IMR-90 (cell line): Measurements from ENCODE around the gene MRGPRD. TPM values are rescaled to one million over a fixed set of nuclear protein-coding genes. Genes with fewer than 3 reads are reported as not detected.

ENCODE experiments used
- ATAC-seq: fragments of 200-7000 bp; cut with Tn5 transposase; 2 replicates; pipeline ENCODE4 v1.9.1; 2020; ENCODE audit warnings: low read depth, mild to moderate bottlenecking, moderate library complexity
- BruUV-seq: library from RNA; stranded (reverse); fragments of 400-500 nt; replicated peaks from 2 replicates; lab custom pipeline; 2021; lab: Mats Ljungman, UMichigan
- CTCF ChIA-PET: fragments of 300-600 bp; formaldehyde crosslinking; extraction: SDS; loops from one replicate; lab custom pipeline; 2021; ENCODE audit warnings: antibody characterized with exemption; lab: Yijun Ruan, JAX
- POLR2A ChIA-PET: fragments of 300-600 bp; sonication (Branson Sonifier 250); formaldehyde crosslinking; loops from one replicate; lab custom pipeline; 2022; ENCODE audit warnings: antibody characterized with exemption; ENCODE audit not compliant: unreplicated experiment; lab: Charles Lee
- DNase-seq: peaks from one replicate; pipeline ENCODE4 v3.0.0; 2013
- H2AFZ ChIP-seq: replicated peaks from 2 replicates; pipeline ENCODE3; 2013; ENCODE audit warnings: low read length, mild to moderate bottlenecking; ENCODE audit not compliant: poor library complexity
- H2AK5ac ChIP-seq: 2 replicates; pipeline ENCODE4 v1.6.1; 2013; ENCODE audit warnings: low read depth, low read length, inconsistent platforms
- H2AK9ac ChIP-seq: replicated peaks from 2 replicates; pipeline ENCODE3; 2013; ENCODE audit warnings: mild to moderate bottlenecking, low read depth, low read length, moderate library complexity; ENCODE audit not compliant: poor library complexity
- H2BK120ac ChIP-seq: 2 replicates; pipeline ENCODE4 v1.6.1; 2013; ENCODE audit warnings: low read depth, low read length, inconsistent platforms
- H2BK15ac ChIP-seq: 3 replicates; pipeline ENCODE4 v1.6.1; 2013; ENCODE audit warnings: low read depth, low read length, inconsistent platforms
- H2BK20ac ChIP-seq: 2 replicates; pipeline ENCODE4 v1.6.1; 2013; ENCODE audit warnings: low read depth, mild to moderate bottlenecking, inconsistent platforms, low read length, moderate library complexity
- H2BK5ac ChIP-seq: 2 replicates; pipeline ENCODE4 v1.6.1; 2013; ENCODE audit warnings: mild to moderate bottlenecking, low read depth, low read length, inconsistent platforms; ENCODE audit not compliant: poor library complexity, severe bottlenecking
- H3K14ac ChIP-seq: replicated peaks from 2 replicates; pipeline ENCODE4 v1.6.1; 2013; ENCODE audit warnings: low read depth, low read length, inconsistent platforms
- H3K18ac ChIP-seq: 2 replicates; pipeline ENCODE4 v1.6.1; 2013; ENCODE audit warnings: low read depth, low read length, control low read depth
- H3K23ac ChIP-seq: 2 replicates; pipeline ENCODE4 v1.6.1; 2013; ENCODE audit warnings: low read depth, low read length, inconsistent platforms
- H3K27ac ChIP-seq: 2 replicates; pipeline ENCODE4 v1.5.1; 2013; ENCODE audit warnings: mild to moderate bottlenecking, control low read depth, low read length; ENCODE audit not compliant: insufficient read depth
- H3K27me3 ChIP-seq: 2 replicates; pipeline ENCODE4 v1.6.1; 2013; ENCODE audit warnings: low read length; ENCODE audit not compliant: control insufficient read depth, insufficient read depth
- H3K36me3 ChIP-seq: 2 replicates; pipeline ENCODE4 v1.6.1; 2013; ENCODE audit warnings: low read length, mixed read lengths; ENCODE audit not compliant: control insufficient read depth, insufficient read depth
- H3K4ac ChIP-seq: 2 replicates; pipeline ENCODE4 v1.6.1; 2013; ENCODE audit warnings: low read depth, low read length, inconsistent platforms
- H3K4me1 ChIP-seq: 2 replicates; pipeline ENCODE4 v1.6.1; 2013; ENCODE audit warnings: low read length, mixed read lengths; ENCODE audit not compliant: control insufficient read depth, insufficient read depth
- H3K4me2 ChIP-seq: 2 replicates; pipeline ENCODE4 v1.6.1; 2013; ENCODE audit warnings: low read depth, mild to moderate bottlenecking, control low read depth, low read length, moderate library complexity
- H3K4me3 ChIP-seq: 2 replicates; pipeline ENCODE4 v1.5.1; 2013; ENCODE audit warnings: low read depth, mild to moderate bottlenecking, control low read depth, low read length, moderate library complexity; ENCODE audit not compliant: insufficient read depth
- H3K56ac ChIP-seq: 2 replicates; pipeline ENCODE4 v1.6.1; 2013; ENCODE audit warnings: low read length, inconsistent platforms; ENCODE audit not compliant: insufficient read depth; ENCODE audit errors: extremely low read depth
- H3K79me1 ChIP-seq, 2 experiments: 2 replicates each; pipeline ENCODE4 v1.6.1; 2013; ENCODE audit warnings: low read length in 2 of 2, inconsistent platforms in 1 of 2, low read depth in 1 of 2
- H3K9ac ChIP-seq: 2 replicates; pipeline ENCODE4 v1.6.1; 2013; ENCODE audit warnings: low read depth, low read length, control low read depth
- H3K9me1 ChIP-seq: 2 replicates; pipeline ENCODE4 v1.6.1; 2013; ENCODE audit warnings: low read length, inconsistent platforms; ENCODE audit not compliant: insufficient read depth
- H3K9me3 ChIP-seq: 2 replicates; pipeline ENCODE4 v1.6.1; 2013; ENCODE audit warnings: low read length; ENCODE audit not compliant: control insufficient read depth, insufficient read depth
- H4K20me1 ChIP-seq: 2 replicates; pipeline ENCODE4 v1.6.1; 2013; ENCODE audit warnings: low read length, inconsistent platforms; ENCODE audit not compliant: insufficient read depth
- H4K5ac ChIP-seq: 2 replicates; pipeline ENCODE4 v1.6.1; 2013; ENCODE audit warnings: mild to moderate bottlenecking, low read depth, low read length, control low read depth
- H4K8ac ChIP-seq, 2 experiments: 2 replicates each; pipeline ENCODE4 v1.6.1; 2013; ENCODE audit warnings: low read depth in 2 of 2, low read length in 2 of 2, control low read depth in 1 of 2, inconsistent platforms in 1 of 2
- H4K91ac ChIP-seq: 2 replicates; pipeline ENCODE4 v1.6.1; 2013; ENCODE audit warnings: low read depth, low read length, inconsistent platforms; ENCODE audit not compliant: insufficient read depth
- MAZ ChIP-seq: IDR thresholded peaks from 2 replicates; pipeline ENCODE4 v1.6.1; 2012; ENCODE audit warnings: low read depth, mild to moderate bottlenecking, low read length, improper control_type of control experiment, moderate library complexity, borderline replicate concordance
- RFX5 ChIP-seq: IDR thresholded peaks from 2 replicates; pipeline ENCODE4 v1.8.0; 2012; ENCODE audit warnings: low read depth, mild to moderate bottlenecking, low read length, moderate library complexity
- WGBS, 2 experiments: methylation state at CpG; one replicate each; pipeline versions ENCODE4 v1.1.5 to v1.1.7; 2013; ENCODE audit warnings: missing lambda C conversion rate in 2 of 2; ENCODE audit not compliant: insufficient read length in 1 of 2; ENCODE audit errors: extremely low coverage in 2 of 2; 5-methylcytosine and 5-hydroxymethylcytosine counted together
- dilution Hi-C: fragments of 300-500 bp; cut with HindIII; formaldehyde crosslinking; loops from one replicate; pipeline ENCODE4 v1.14.3; 2018; ENCODE audit warnings: low sequenced_read_pairs; ENCODE audit not compliant: unreplicated experiment
- in situ Hi-C: fragments of 300-500 bp; cut with MboI; formaldehyde crosslinking; loops from 3 replicates; pipeline ENCODE4 v1.14.3; 2019; ENCODE audit warnings: low sequenced_read_pairs, inconsistent platforms, mixed read lengths
- intact Hi-C: fragments of 100-400 bp; cut with micrococcal nuclease; formaldehyde crosslinking; loops from 2 replicates; pipeline ENCODE4 v1.10.0; 2022
- polyA plus RNA-seq, 3 experiments: library from polyadenylated mRNA; depleted of rRNA; stranded (reverse); fragments of >200 nt; gene quantifications; 2 replicates each; pipeline ENCODE4 v1.2.3, GENCODE V29; 2012; ENCODE audit warnings: low replicate concordance in 1 of 3
- total RNA-seq: library from RNA; depleted of rRNA; stranded (reverse); fragments of >200 nt; gene quantifications from 2 replicates; pipeline ENCODE4 v1.2.3, GENCODE V29; 2012

The MRGPRD gene
- total and polyA plus RNA-seq, 2 of the 4 experiments (the other 2 are of a cell fraction), result not detected

GRCh38 chr11:68990995-68991780 lies 10.4 kb upstream of the MRGPRD start (continued):
- no peak for TF ChIP-seq RFX5

- WGBS, 2 experiments, result 61% methylated on average over 2 of the region's 8 CpGs; no CpG with 5 or more reads in 1 of the 2 experiments
Measured at GRCh38 chr11:68989936-68990606, 9.3 kb upstream of the MRGPRD start.

More at GRCh38 chr11:68989936-68990606, 9.3 kb upstream of the MRGPRD start:
- Histone ChIP-seq H2BK15ac (no peak overlapping the region), H4K8ac (no peak overlapping the region), H2AFZ (no peak overlapping the region), H3K56ac (no peak overlapping the region), H3K27ac (no peak overlapping the region), H3K14ac (no peak overlapping the region), H3K9me1 (no peaks in the 10 kb centered on the region), H3K9ac (no peak overlapping the region), H3K23ac (no peak overlapping the region), H4K91ac (no peak overlapping the region), H3K9me3 (no peaks in the 10 kb centered on the region; the same call in 1 of the 2 replicates), H2BK5ac (no peak overlapping the region), H4K20me1 (no peaks in the 10 kb centered on the region), H4K5ac (no peak overlapping the region), H2AK5ac (no peak overlapping the region), H2BK120ac (no peak overlapping the region), H3K4me1 (no peaks in the 10 kb centered on the region), H3K18ac (no peak overlapping the region), H3K4me2 (no peak overlapping the region), H3K27me3 (peaks cover 36% of the 10 kb centered on the region), H3K36me3 (no peaks in the 10 kb centered on the region), H2AK9ac (no peak overlapping the region), H3K4me3 (no peak overlapping the region), H3K79me1 (no peaks in the 10 kb centered on the region), H3K4ac (no peak overlapping the region), H2BK20ac (no peak overlapping the region)
- TF ChIP-seq MAZ, result no peak
- DNase-seq, result no peak
- BruUV-seq, result no TSS peak
- intact Hi-C loops, result no loop called here
- dilution Hi-C loops, result no loop called here
- ChIA-PET CTCF (no interaction called here), POLR2A (no interaction called here)
- in situ Hi-C loops, result no loop called here
- ATAC-seq, result no peak
